Measurements from ENCODE around the gene AK6. TPM values are rescaled to one million over a fixed set of nuclear protein-coding genes. Genes with fewer than 3 reads are reported as not detected.

The AK6 gene
- total RNA-seq: 26.2 and 34.7 TPM in 2 replicates

GRCh38 chr5:69369340-69370121 is at the start of gene AK6, which contains the start of the genes RAD17 and TAF9:
Gene AK6 (minus strand): TSS chr5:69369520. CDS start chr5:69369490, 30 bp downstream.
Gene RAD17 (plus strand): TSS chr5:69369818. CDS start chr5:69372209, 2,391 bp downstream.
Gene TAF9 (minus strand): TSS chr5:69369520. CDS start chr5:69365737, 3,783 bp downstream.

GRCh38 chr5:69414885-69415583 is 45.7 kb upstream of the AK6 start, which contains the start of gene MARVELD2:
Gene MARVELD2 (plus strand): TSS chr5:69415116. CDS start chr5:69419386, 4,270 bp downstream.

Other genes starting within 250 kb of the AK6 start
- 40.9 and 359 TPM in 2 replicates for gene CCNB1, start 202.4 kb downstream of the AK6 start, total RNA-seq
- gene CENPH, start 179.9 kb downstream of the AK6 start, total RNA-seq: 3.9 and 18.2 TPM in 2 replicates
- 74.1 and 75.7 TPM in 2 replicates for gene CDK7, start 134.6 kb downstream of the AK6 start, total RNA-seq
- 2.3 and 4.2 TPM in 2 replicates for gene CCDC125, start 36.7 kb downstream of the AK6 start, total RNA-seq
- gene TAF9, start within 50 bp of the AK6 start, total RNA-seq: 48.5 and 73.6 TPM in 2 replicates
- gene RAD17, start 298 bp upstream of the AK6 start, total RNA-seq: 14.0 and 26.5 TPM in 2 replicates
- 0.38 and 0.56 TPM in 2 replicates for gene MARVELD2, start 45.6 kb upstream of the AK6 start, total RNA-seq
- 1.3 and 2.3 TPM in 2 replicates for gene OCLN, start 123.3 kb upstream of the AK6 start, total RNA-seq
- 37.8 and 48.9 TPM in 2 replicates for gene GTF2H2C, start 190.7 kb upstream of the AK6 start, total RNA-seq

Data from regular cardiac myocyte (primary cell).